GM12892 (cell line): ENCODE results near the gene NCOA5.

Experiments used
- POLR2A ChIP-seq: IDR thresholded peaks from 2 replicates; pipeline ENCODE4 v1.6.1; 2011; ENCODE audit warnings: low read depth, low read length, control low read depth
- TAF1 ChIP-seq: IDR thresholded peaks from 2 replicates; pipeline ENCODE4 v1.6.1; 2011; ENCODE audit warnings: low read depth, mild to moderate bottlenecking, control low read depth, low read length, borderline replicate concordance

- no peak for TF ChIP-seq POLR2A
- TF ChIP-seq TAF1: no peak
Measured at GRCh38 chr20:46050444-46050843, 39.3 kb downstream of the NCOA5 start.
